Rectal smooth muscle tissue (tissue), 1 donor: ENCODE measurements around the gene TTC38.

Experiments
- H3K27ac ChIP-seq: one replicate; pipeline ENCODE4 v1.7.0; 2013; ENCODE audit warnings: low read depth, low read length, inconsistent platforms
- H3K27me3 ChIP-seq: one replicate; pipeline ENCODE4 v1.7.0; 2013; ENCODE audit warnings: low read length; ENCODE audit not compliant: control insufficient read depth, insufficient read depth
- H3K36me3 ChIP-seq: one replicate; pipeline ENCODE4 v1.7.0; 2013; ENCODE audit warnings: low read length; ENCODE audit not compliant: control insufficient read depth, insufficient read depth
- H3K4me1 ChIP-seq: one replicate; pipeline ENCODE4 v1.7.0; 2013; ENCODE audit warnings: low read length; ENCODE audit not compliant: control insufficient read depth, insufficient read depth
- H3K4me3 ChIP-seq: one replicate; pipeline ENCODE4 v1.7.0; 2013; ENCODE audit warnings: low read length
- H3K9ac ChIP-seq: one replicate; pipeline ENCODE4 v1.7.0; 2013; ENCODE audit warnings: low read length

TTC38 gene

DNA sequence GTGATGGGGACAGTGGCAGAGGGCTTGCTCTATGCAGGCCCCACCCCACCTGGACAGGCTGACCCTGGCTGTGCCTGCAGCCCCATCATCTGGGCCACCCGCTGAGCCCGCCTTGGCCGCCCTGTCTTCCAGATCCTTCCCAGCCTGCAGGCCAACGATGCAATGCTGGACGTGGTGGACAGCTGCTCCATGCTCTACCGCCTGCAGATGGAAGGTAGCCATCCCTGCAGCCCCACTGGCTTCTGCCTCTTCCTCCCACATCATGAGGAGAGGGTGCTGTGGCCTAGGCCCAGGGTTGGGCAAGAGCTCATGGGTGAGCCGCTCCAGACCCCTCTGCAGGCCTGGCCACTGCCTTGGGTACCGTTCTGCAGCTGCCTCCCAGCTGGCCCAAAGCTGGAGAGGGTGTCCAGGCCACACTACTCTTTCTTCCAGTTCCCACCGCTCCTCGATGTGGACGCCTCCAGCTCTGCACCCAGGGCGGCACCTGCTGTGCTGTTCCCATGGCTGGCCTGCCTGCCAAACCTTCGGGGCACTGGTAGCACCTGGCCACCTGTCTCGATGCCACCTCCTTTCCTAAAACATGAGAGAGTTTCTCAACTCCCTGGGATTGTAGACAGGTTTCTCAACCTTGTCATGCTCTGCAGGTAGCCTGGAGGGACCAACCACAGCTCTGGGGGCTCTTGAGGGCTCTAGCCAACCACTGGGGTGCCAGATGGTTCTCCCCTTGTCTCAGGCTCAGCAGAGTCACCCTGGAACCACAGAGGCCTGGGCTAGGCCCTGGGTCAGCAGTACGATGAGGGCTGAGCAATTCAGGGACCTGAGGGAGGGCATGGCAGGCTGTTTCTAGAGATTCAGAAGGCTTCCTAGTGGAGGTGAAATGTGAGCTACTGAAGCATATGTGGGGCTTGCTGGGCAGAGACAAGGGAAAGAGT is 19.4 kb downstream of the TTC38 start:
- Histone ChIP-seq H3K27ac (no peak overlapping the region), H3K9ac (no peak overlapping the region), H3K36me3 (peaks cover 40% of the 10 kb centered on the region), H3K4me1 (no peaks in the 10 kb centered on the region), H3K27me3 (no peaks in the 10 kb centered on the region), H3K4me3 (no peak overlapping the region)

DNA sequence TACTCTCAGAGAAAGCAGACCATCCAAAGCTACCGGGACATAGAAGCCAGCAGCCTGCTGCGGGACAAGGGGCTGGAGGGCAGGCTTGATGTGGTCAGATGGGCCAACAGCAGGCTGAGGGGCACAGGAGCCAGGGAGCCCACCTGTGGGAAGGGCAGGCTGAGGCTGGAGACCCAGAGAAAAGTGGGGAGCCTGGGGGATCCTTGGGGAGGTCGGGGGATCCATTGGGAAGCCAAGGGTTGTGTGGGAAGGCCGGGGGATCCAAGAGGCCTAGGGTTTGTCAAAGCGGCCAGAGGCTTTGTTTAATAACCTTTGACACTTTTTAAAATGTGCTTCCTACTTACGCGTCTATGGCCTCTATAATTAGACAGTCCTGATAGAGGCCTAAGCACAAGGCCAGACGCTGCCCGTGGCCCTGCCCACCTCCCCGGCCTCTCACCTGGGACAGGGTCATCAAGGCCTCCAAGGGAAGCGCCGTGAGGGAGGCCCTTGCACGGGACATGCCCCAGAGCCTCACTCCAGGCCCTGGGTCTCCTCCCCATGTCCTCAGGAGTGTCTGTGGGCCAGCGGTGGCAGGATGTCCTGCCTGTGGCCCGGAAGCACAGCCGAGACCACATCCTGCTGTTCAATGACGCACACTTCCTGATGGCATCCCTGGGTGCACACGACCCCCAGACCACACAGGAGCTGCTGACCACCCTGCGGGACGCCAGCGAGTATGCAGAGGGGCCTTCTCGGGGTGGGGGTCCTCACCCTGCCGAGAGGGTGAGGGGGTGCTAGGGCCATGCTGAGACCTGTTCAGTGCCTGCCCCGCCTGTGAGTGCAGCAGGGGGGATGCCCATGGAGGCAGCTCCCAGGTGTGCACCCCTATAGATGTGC is 20.3 kb downstream of the TTC38 start:
- Histone ChIP-seq H3K4me3 (no peak overlapping the region), H3K4me1 (no peaks in the 10 kb centered on the region), H3K27me3 (no peaks in the 10 kb centered on the region), H3K36me3 (peaks cover 42% of the 10 kb centered on the region), H3K9ac (no peak overlapping the region), H3K27ac (no peak overlapping the region)

DNA sequence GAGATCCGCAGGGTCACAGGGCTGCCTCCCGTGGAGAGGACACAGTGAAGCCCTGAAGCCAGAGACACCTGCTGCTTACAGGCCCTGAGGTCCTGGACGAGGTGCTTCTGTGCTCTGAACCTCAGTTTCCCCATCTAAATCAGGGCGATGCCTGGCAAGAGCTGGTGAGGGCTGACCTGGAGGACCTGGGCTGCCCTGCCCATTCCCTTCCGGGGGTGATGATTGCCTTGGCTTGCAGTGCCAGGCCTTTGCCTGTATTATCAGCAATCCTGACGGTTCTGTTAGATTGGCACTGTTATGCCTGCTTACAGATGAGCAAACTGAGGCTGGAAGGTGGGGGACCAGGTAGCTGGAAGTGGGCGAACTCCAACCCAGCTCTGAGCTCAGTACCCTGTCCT is 21.0 kb downstream of the TTC38 start:
- Histone ChIP-seq H3K36me3 (peaks cover 38% of the 10 kb centered on the region), H3K4me3 (no peak overlapping the region), H3K27ac (no peak overlapping the region)

DNA sequence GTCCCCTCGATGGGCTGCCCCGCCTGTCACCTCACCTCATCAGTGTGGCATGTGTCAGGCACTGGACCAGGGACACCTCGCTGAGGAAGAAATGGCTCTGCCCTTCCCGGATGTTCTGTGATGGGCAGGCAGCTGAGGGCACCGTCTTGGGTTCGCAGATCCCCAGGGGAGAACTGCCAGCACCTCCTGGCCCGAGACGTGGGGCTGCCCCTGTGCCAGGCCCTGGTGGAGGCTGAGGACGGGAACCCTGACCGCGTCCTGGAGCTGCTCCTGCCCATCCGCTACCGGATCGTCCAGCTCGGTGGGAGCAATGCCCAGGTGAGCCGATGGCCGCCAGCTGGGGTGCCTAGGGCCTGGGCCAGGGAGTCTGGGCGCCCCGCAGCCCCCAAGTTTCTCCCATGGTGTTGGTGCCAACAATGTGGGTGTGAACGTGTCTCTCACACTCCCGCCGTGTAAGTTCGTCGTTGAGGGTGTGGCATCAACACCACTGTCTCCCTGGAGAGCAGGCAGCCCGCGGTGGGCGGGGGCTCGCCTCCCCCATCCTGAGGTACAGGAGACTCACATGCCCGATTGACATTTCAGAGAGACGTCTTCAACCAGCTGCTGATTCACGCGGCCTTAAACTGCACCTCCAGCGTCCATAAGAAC is 21.6 kb downstream of the TTC38 start:
- Histone ChIP-seq H3K4me1 (no peaks in the 10 kb centered on the region), H3K4me3 (no peak overlapping the region), H3K9ac (no peak overlapping the region), H3K27ac (no peak overlapping the region), H3K27me3 (no peaks in the 10 kb centered on the region), H3K36me3 (peaks cover 33% of the 10 kb centered on the region)

More for the DNA sequence above, 21.0 kb downstream of the TTC38 start:
- H3K9ac ChIP-seq: no peak overlapping the region
- no peaks in the 10 kb centered on the region for H3K4me1 ChIP-seq
- no peaks in the 10 kb centered on the region for H3K27me3 ChIP-seq

DNA sequence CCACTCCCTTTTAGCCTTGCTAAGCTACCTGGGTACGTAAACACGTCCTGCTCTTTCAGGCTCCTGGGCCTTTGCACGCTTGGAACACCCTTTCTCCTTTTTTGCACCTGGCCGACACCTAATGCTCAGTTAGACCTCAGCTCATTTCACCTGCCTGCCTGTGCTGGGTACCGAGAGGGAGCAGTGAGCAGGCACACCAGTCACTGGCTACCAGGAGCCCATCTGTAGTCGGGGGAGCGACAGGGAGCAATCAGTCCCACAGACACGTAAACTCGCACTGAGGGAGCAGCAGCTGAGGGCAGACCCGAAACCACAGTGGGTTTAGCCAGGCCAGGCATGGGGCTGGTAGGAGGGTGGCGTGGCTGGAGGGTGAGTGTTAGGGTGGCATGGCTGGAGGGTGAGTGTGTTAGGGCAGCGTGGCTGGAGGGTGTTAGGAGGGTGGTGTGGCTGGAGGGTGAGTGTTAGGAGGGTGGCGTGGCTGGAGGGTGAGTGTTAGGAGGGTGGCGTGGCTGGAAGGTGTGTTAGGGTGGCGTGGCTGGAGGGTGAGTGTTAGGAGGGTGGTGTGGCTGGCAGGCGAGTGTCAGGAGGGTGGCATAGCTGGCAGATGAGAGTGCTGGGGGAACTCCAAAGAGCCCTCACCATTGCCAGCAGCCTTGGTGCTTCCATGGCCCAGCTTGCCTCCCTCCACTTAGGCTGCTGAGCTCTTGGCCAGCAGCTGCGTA is 22.5 kb downstream of the TTC38 start:
- Histone ChIP-seq H3K4me3 (no peak overlapping the region), H3K27me3 (no peaks in the 10 kb centered on the region), H3K27ac (no peak overlapping the region), H3K9ac (no peak overlapping the region), H3K36me3 (peaks cover 28% of the 10 kb centered on the region), H3K4me1 (no peaks in the 10 kb centered on the region)

DNA sequence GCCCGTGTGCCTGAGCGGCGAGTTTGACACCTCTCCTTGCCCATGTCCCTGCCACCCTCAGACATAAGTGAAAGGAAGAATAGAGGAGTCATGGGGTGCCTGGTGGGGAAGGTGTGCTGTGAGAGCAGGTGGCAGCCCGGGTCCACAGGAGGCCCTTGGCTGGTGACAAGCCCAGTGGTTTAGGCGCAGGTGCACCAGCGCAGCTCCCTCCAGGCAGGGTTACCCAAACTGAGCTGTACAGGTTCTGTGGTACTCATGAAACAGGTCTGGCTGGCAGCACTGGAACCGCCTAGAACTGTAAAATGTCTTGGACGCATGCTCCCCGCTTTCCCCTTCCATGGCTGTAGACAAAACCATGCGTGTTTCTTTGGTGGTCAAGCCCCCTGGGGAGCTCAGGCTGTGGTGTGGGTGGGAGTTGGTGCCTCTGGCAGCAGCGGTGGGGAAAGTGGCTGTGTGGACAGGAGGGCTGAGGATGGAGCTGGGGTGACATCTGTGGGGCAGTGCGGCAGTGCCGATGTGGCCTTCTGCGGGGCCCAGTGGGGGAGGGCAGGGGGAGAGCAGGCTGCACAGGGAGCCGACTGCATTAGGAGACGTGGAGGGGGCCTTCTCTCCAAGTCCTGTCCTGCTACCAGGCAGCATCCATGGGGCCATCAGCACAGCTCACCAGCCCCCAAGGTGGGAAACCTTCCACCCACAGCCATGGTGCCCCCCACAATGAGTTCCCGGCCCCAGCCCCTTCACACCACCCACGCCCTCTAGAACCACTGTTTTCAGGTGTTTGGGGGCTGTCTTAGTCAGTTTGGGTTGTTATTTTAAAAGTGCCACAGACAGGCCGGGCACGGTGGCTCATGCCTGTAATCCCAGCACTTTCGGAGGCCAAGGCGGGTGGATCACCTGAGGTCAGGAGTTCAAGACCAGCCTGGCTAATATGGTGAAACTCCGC is 23.3 kb downstream of the TTC38 start:
- Histone ChIP-seq H3K36me3 (peaks cover 27% of the 10 kb centered on the region), H3K27ac (no peak overlapping the region)

DNA sequence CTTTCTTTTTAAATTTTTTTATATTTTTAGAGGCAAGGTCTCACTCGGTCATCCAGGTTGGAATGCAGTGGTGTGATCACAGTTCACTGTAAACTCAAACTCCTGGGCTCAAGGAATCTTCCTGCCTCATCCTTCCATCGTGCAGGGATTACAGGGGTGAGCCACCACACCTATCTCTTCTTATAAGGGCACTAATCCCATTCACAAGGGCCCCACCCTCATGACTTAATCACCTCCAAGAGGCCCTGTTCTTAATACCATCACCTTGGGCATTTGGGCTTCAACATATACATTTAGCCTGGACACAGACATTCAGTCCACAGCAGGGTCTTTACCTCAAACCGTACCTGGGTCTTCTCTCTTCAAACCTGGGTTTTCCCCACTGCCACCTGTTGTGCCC is 24.4 kb downstream of the TTC38 start:
- Histone ChIP-seq H3K36me3 (peaks cover 27% of the 10 kb centered on the region), H3K27me3 (no peaks in the 10 kb centered on the region), H3K4me1 (peaks cover 5% of the 10 kb centered on the region), H3K27ac (no peak overlapping the region), H3K4me3 (no peak overlapping the region), H3K9ac (no peak overlapping the region)

More for the DNA sequence above, 23.3 kb downstream of the TTC38 start:
- Histone ChIP-seq H3K4me1 (peaks cover 3% of the 10 kb centered on the region), H3K27me3 (no peaks in the 10 kb centered on the region), H3K9ac (no peak overlapping the region), H3K4me3 (no peak overlapping the region)

DNA sequence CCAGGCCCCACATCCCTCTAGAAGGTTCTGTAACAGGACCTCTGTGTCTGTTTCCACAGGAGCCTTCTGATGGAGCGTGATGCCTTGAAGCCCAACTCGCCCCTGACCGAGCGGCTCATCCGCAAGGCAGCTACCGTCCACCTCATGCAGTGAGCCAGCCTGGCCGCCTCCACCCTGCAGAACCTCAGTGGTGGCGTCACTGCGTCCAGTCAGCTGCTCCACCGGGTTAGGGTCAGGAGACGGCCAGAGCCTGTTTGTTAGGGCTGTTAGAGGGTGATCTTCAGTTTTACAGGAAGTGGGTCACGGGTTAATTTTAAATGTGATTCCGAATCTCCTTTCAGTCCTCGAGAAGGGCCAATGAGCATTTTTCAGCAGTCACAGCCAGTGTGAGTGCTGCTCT is 24.9 kb downstream of the TTC38 start:
- peaks cover 25% of the 10 kb centered on the region for H3K36me3 ChIP-seq
- peak overlapping the region; percentile 3 for H3K27ac ChIP-seq
- H3K27me3 ChIP-seq: no peaks in the 10 kb centered on the region
- H3K9ac ChIP-seq: no peak overlapping the region
- H3K4me3 ChIP-seq: no peak overlapping the region
- peaks cover 5% of the 10 kb centered on the region for H3K4me1 ChIP-seq

DNA sequence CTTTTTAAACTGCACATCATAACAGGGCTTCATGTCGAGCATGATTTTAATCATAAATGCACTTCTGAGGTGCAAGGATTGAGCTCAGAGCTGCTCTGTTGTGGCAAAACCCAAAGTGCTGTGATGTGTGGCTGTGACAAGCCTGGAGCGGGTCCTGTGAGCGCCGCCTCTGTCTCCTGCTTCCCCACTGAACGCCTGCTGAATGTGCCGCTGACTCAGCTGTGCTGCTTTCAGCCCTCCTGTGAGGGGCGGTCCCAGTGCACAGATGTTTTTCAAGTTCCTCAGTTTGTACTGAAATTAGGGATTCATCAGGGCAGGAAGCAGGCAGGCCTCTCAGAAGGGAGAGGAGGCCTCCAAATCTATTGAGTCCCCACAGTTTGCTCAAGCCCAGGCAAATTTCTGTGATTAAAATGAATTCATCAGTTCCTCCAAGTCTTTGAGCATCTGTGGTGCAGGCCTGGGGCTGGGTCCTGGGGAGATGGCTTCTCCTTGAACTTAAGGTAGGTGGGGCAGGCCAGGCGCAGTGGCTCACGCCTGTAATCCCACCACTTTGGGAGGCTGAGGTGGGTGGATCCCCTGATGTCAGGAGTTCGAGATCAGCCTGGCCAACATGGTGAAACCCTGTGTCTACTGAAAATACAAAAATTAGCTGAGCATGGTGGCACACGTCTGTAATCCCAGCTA is 25.9 kb downstream of the TTC38 start:
- no peak overlapping the region for H3K9ac ChIP-seq

DNA sequence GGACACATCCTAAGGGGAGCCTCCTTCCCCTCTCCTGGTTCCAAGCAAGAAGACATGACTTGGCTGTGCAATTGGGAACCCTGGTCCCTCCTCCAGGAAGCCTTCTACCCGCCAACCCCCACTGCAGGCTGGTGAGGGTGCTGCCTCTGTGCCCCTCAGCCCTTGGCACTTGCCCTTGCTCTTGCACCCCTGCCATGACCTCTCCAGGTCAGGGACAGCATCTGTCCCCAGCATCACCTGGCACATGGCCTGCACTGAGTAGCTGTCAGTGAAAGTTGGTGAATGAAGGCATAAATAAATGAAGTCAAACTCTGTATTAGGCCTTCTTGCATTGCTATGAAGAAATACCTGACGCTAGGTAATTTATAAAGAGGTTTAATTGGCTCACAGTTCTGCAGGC is 27.0 kb downstream of the TTC38 start:
- Histone ChIP-seq H3K27ac (no peak overlapping the region), H3K4me3 (no peak overlapping the region), H3K4me1 (peaks cover 5% of the 10 kb centered on the region), H3K9ac (no peak overlapping the region), H3K27me3 (no peaks in the 10 kb centered on the region), H3K36me3 (peaks cover 15% of the 10 kb centered on the region)

More for the DNA sequence above, 25.9 kb downstream of the TTC38 start:
- Histone ChIP-seq H3K4me3 (no peak overlapping the region), H3K4me1 (peaks cover 5% of the 10 kb centered on the region), H3K36me3 (peaks cover 24% of the 10 kb centered on the region), H3K27me3 (no peaks in the 10 kb centered on the region), H3K27ac (no peak overlapping the region)
